Right forelimb (tissue), 1 donor: Measurements from ENCODE around the gene SPTBN4.
A peak's percentile ranks its signal among the peaks of the same experiment; 100 is the strongest.

Source experiments
- DNase-seq: peaks from one replicate; pipeline ENCODE4 v3.0.0-alpha.2; 2018

SPTBN4 gene

DNA sequence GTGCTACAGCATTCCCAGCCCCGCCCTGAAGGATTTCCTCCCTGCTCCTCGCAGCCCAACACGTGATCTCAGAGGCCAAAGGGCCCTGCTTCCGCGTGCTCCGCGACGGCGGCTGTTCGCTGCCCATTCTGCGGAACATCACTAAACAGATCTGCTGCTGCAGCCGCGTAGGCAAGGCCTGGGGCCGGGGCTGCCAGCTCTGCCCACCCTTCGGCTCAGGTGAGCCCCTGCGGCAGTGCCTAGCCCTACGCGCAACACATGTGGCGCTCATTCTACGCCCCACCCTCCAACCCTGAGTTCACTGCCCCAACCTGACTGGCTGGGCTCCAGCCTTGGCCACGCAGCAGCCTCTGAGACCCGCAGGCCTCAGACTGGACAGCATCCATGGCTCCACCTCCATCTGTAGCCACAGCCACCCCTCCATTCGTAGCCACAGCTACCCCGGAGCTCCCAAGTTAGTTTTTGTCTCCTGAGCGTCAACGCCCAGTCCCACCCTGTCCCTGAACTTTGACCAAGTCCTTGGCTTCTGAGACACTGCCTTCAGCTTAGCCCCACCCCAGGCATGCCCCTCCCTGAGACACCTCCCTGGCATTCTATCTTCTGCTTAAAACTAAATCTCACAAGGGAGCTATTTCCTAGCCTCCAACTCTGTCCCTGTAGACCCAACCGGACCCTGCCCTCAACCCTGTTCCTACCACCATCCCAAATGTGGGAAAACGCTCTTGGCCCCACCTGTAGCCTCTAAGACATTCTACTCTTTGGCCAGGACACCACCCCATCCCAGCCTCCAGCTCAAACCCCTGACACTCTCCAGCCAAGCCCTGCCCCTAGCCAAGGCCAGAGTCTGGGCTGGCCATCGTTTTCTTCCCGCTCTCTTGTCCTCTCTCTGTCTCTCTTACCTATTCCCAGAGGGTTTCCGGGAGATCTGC is 140.8 kb downstream of the SPTBN4 start:
- peak; percentile 39 for DNase-seq

DNA sequence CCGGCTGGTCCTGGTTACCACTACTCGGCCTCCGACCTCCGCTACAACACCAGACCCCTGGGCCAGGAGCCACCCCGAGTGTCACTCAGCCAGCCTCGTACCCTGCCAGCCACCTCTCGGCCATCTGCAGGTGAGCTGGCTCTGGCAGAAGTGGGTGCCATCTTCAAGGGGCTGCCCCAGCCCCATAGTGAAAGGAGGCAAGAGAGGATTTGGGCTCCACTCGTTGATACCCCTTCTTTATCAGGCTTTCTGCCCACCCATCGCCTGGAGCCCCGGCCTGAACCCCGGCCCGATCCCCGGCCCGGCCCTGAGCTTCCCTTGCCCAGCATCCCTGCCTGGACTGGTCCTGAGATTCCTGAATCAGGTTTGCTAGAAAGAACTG is 141.4 kb downstream of the SPTBN4 start:
- DNase-seq: peak; percentile 32

GRCh38 chr19:40608957-40609356 is 142.2 kb downstream of the SPTBN4 start:
- peak; percentile 30 for DNase-seq

- peak; percentile 76 for DNase-seq
Observed at GRCh38 chr19:40609561-40610395, 143.0 kb downstream of the SPTBN4 start.

DNA sequence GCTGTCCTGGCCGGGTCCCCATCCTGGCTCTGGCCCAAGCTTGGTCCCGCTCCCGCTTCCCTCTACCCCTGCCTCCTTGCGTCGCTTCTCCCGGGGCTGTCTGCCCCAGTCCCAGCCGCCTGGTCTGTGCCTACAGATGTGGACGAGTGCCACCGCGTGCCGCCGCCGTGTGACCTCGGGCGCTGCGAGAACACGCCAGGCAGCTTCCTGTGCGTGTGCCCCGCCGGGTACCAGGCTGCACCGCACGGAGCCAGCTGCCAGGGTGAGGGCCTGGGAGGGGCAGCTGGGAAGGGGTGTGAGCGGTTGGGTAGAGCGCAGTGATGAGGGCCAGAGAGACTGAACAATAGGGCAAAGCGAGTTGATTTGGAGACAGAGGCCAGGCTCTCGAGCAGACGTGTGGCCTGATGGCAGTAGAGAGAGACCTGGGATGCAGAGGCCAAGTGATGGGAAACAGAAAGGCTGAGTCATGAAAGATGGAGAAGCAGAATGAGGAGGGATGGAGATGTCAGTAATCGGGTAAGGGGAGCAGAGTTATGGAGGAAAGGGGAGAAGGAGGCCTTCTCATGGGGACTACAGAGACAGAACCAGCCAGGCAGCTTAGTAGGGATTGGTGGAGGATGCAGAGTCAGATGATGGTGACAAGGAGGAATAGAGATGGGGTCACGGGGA is 143.7 kb downstream of the SPTBN4 start:
- DNase-seq: no peak

GRCh38 chr19:40611096-40611495 is 144.3 kb downstream of the SPTBN4 start:
- peak; percentile 43 for DNase-seq

DNA sequence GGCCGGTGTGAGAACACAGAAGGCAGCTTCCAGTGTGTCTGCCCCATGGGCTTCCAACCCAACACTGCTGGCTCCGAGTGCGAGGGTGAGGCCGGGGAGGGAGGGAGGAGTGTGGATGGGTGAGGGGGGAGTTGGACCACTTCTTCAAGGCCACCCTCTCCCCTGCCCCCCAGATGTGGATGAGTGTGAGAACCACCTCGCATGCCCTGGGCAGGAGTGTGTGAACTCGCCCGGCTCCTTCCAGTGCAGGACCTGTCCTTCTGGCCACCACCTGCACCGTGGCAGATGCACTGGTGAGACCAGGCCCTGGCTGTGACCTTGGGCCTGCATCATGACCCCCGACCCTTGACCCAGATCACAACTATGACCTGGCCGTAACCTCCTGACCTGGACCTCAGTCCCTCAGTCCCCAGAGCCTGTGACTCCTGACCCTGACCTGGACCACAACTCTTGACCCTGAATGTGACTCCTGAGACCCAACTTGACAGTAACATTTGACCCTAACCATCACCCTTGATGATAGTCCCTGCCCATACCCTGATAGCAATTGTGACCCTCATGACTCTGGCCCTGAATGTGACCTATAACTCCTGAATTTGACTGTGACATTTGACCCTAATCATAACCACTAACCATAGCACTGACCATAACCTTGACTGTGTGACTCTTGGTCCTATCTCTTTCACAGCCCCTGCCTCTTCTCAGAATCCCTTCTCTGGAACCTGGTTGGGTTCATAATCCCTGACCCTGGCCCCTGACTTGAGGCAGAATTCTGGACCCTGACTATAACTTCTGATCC is 145.3 kb downstream of the SPTBN4 start:
- DNase-seq: peak; percentile 43

- peak; percentile 81 for DNase-seq
Observed at GRCh38 chr19:40612831-40613689, 146.3 kb downstream of the SPTBN4 start.

- peak; percentile 87 for DNase-seq
Observed at GRCh38 chr19:40613690-40614621, 147.2 kb downstream of the SPTBN4 start.

DNA sequence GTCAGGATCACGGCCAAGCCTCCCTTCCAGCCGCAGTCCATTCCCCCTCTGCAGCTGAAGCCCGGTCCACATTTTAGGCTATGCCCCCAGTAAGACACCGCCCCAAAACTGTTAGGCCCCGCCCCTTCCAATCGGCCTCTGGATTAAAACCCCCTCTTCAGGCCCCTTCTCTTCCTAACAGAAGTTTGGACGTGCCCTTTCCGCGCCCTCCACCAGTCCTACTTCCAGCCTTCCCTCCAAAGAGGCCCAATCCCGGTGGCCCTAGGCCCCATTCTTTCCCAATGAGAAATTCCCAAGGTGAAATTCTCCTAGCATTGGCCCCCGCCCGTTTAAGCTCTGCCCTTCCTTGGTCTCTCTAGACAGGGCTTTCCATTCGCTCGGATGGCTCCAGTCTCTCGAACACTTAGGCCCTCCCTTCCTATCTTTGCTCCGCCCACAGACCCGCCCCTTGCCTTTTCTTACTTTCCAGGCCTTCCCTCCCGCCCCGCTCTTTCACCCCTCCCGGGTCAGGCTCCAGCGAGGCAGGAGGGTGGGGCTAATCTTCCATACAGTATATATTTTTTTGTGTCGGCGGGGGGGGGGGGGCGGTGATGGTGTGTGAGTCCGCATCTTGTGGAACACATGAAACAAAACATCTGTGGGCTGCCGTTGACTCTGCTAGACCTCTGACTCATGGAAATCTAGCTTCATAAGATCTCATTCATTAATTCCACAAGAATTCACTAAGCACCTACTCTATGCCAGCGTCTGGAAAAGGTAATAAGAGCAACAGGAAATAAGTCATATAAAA is 148.0 kb downstream of the SPTBN4 start:
- DNase-seq: peak; percentile 85

DNA sequence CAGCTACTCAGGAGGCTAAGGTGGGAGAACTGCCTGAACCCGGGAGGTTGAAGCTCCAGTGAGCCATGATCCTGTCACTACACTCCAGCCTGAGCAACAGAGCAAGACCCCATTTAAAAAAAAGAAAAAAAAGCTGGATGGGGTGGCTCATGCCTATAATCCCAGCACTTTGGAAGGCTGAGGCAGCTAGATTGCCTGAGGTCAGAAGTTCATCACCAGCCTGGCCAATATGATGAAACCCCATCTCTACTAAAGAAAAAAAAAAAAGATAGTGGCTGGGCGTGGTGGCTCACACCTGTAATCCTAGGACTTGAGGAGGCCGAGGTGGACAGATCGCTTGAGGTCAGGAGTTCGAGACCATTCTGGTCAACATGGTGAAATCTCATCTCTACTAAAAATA is 149.4 kb downstream of the SPTBN4 start:
- DNase-seq: no peak

- DNase-seq: no peak
Observed at GRCh38 chr19:40616941-40617340, 150.1 kb downstream of the SPTBN4 start.

- no peak for DNase-seq
Observed at GRCh38 chr19:40617961-40618360, 151.2 kb downstream of the SPTBN4 start.

DNA sequence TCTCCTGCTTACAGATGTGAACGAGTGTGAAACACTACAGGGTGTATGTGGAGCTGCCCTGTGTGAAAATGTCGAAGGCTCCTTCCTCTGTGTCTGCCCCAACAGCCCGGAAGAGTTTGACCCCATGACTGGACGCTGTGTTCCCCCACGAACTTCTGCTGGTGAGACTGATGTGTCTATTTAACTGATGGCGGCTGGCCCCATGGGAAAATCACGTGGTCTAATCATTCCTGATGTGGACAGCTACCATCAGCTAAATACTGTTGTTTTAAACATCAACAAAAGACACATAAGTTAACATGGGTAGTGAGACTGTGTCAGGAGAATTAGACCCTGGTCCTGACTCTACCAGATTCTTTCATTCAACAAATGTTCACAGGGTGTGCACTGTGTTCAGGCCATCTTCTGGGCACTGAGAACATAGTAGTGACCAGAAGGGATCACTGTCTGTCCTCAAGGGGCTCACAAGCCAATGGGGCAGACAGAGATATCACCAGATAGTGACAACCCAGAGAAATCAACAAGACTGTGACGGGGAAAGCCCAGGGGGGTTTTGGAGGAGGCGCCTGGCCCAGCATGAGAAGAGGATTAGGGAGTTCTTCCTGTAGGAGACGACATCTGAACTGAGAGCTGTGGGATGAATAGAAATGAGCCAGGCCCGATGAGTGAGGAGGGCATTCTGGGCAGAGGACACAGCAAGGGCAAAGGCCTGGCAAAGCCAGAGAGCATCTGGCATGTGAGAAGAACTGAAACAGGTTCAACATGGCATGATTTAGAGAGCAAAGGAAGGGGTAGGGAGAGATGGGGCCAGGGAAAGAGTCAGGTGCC is 152.7 kb downstream of the SPTBN4 start:
- DNase-seq: no peak

- no peak for DNase-seq
Observed at GRCh38 chr19:40620161-40620485, 153.3 kb downstream of the SPTBN4 start.

DNA sequence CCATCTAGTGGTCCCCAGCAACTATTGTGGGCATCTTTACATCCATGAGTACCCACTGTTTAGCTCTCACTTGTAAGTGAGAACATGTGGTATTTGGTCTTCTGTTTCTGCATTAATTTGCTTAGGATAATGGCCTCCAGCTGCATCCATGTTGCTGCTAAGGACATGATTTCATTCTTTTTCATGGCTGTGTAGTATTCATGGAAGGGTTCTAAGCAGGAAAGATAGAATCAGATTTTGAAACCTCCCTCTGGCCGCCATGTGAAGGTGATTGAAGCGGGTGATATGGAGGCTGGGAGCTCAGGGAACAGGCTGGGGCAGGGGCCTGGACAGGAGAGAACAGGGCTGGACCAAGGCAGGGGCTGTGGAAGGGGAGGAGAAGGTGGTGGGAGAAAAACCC is 154.5 kb downstream of the SPTBN4 start:
- no peak for DNase-seq

- DNase-seq: no peak
Observed at GRCh38 chr19:40621966-40622772, 155.4 kb downstream of the SPTBN4 start.

DNA sequence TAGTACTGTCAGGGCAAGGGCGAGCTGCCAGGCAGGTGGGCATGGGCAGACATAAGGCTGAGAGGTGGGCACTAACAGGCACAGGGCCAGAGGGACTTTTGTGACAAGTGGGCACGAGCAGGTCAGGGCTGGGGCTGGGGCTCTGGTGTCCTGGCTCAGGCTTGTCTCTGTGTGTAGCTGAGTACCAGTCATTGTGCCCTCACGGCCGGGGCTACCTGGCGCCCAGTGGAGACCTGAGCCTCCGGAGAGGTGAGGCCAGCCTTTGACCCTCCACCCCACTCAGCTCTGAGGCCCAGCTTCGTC is 155.9 kb downstream of the SPTBN4 start:
- no peak for DNase-seq
